Left renal cortex interstitium (tissue), 4 donors: Measurements from ENCODE around the gene CEP57L1. TPM values are rescaled to one million over a fixed set of nuclear protein-coding genes. Genes with fewer than 3 reads are reported as not detected.
"Not testable (repeated sequence)": the region's sequence is repeated elsewhere in the genome, so short reads cannot be mapped to it uniquely, and the experiment has no call there.

Experiments used
- DNase-seq, 4 donors: peaks; one replicate each; pipeline ENCODE4 v3.0.0-alpha.2; 2013; ENCODE audit warnings: low read depth in 4 of 4, low spot score in 2 of 4, missing footprints in 1 of 4
- polyA plus RNA-seq, 4 donors: library from polyadenylated mRNA; unstranded; fragments of 120-200 nt; gene quantifications; one replicate each; pipeline ENCODE4 v1.2.1, GENCODE V29; 2013; ENCODE audit not compliant: insufficient read length in 4 of 4

CEP57L1 gene
- polyA plus RNA-seq, 4 donors = 20.1 to 28.9 (median 26.9) TPM

DNA sequence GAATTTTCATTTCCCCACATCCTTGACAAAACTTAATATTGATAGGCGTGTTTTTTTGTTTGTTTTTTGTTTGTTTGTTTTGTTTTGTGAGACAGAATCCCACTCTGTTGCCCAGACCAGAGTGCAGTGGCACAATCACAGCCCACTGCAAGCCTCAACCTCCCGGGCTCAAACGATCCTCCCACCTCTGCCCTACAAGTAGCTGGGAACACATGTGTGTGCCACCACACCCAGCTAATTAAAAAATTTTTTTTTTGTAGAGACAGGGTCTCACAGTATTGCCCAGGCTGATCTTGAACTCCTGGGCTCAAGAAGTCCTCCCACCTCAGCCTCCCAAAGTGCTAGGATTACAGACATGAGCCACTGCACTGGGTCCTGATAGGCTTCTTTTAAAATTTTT lies 9.2 kb downstream of the CEP57L1 start:
- DNase-seq = no peak

DNA sequence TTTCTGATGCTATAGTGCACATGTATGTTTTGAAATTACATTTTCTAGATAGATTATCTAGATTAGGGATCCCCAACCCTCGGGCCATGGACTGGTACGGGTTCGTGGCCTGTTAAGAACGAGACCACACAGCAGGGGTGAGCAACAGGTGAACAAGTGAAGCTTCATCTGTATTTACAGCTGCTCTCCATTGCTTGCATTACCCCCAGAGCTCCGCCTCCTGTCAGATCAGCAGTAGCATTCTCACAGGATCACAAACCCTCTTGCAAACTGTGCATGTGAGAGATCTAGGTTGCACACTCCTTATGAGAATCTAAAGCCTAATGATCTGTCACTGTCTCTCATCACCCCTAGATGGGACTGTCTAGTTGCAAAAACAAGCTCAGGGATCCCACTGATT lies 10.4 kb downstream of the CEP57L1 start:
- no peak for DNase-seq

DNA sequence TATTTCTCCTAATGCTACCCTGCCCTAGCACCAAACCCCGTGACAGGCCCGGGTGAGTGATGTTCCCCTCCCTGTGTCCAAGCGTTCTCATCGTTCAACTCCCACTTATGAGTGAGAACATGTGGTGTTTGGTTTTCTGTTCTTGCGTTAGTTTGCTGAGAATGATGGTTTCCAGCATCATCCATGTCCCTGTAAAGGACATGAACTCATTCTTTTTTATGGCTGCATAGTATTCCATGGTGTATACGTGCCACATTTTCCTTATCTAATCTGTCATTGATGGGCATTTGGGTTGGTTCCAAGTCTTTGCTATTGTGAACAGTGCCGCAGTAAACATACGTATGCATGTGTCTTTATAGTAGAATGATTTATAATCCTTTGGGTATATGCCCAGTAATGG lies 14.4 kb downstream of the CEP57L1 start:
- DNase-seq = not testable (repeated sequence)

DNA sequence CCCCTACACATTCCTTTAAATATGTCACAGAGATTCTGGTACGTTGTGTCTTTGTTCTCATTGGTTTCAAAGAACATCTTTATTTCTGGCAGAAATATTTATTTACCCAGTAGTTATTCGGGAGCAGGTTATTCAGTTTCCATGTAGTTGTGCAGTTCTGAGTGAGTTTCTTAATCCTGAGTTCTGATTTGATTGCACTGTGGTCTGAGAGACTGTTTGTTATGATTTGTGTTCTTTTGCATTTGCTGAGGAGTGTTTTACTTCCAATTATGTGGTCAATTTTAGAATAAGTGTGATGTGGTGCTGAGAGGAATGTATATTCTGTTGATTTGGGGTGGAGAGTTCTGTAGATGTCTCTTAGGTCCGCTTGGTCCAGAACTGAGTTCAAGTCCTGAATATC lies 17.4 kb downstream of the CEP57L1 start:
- not testable (repeated sequence) for DNase-seq

DNA sequence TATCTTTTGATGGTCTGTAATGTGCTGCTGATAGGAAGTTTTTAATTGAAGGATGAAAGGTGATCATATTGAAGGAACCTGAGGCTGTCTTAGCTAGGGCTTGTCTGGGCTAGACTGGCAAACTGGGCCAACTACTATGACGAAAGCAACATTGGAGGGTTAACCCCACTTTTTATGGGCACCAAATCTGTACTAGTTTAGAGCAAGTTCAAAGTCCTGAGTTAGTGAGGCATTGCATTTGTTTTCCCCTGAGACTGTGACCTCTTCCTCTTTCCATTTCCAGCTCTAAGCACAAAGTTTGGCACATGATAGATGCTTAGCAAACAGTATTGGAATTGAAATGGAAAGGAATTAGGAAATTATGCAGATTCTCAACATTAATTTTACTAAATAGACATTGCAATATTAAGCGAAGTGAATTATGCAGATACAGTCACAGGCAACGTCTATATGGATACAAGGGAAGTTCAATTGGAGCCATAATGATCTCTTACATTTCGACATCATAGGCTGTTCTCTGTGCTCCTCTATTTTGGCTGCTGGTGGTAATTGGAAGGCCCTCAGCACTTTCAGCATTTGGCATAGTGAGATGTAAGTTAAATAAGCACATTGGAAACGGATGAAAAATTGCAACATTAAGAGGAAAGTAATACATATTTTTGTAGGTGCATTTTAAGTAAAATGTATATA lies 22.2 kb downstream of the CEP57L1 start:
- no peak for DNase-seq

DNA sequence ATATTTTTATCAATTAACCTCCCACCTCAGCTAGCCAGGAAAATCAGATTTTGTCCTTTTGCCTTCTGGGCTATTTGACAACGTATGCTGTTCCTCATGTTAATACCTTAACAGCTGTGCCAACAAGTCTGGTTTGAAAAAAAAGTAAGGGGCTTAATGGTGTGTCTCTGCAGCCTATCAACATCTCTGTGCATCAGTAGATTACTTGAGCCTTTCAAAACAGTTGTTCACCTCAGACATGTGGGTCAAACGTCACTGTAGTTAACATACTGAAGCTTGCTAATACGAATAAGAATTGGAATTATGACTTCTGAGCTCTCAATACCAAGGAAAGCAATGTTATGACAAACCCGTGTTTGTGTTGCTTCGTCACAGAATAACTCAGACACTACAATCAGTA lies 23.0 kb downstream of the CEP57L1 start:
- DNase-seq = no peak

DNA sequence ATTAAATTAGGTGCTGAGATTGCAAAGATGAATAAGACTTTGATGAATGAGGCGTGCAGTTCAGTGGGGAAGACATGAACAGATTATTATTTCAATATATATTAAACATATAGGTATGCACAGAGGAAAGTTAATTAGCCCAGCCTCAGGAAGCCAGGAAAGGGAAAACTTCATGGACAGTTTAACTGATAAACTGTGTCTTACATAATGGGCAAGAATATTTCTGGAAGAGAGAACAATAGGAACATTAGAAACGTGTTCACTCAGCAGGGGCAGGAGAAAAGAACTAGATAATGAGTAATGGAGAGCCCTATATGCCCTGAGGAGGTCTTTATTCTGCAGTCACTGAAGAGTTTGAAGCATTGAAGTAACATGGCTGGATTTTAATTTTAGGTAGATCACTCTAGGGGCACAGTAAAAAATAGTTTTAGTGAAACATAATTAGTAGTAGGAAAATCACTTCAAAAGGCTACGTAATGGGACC lies 23.6 kb downstream of the CEP57L1 start:
- no peak for DNase-seq

DNA sequence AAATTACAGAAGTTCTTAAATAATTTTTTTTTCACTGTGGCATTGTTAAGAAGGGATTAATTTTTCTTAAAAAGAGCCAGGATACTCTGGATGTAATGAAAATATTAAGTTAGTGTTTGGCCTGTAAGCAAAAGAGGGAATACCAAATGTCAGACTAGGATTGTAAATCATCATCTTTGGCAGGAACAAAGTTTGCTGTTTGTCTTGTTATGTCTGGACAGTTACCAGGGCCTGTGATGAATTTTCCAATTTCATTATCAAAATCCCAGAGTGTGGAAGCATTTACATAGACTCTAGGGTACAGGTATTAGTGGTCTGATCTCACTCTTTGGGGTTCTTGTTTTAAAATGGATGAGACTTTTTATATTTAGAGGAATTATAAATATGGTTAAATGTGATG lies 26.1 kb downstream of the CEP57L1 start:
- DNase-seq = no peak

DNA sequence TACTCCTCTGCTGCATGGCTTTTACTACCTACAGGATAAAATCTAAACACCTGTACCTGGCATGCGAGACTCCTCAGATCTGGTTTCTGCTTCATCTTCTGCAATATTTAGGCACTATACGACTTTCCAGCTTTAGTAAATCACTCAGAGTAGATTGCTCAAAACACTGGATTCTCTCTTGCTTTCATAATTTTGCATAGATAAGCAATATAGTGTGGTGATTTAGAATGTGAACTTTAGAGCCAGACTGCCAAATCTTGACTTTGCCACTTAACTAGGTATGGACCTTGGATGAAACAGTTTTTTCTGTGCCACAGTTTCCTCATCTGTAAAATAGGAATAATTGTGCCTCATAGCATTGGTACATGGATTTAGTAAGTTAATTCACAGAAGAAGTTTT lies 28.9 kb downstream of the CEP57L1 start:
- DNase-seq = no peak

DNA sequence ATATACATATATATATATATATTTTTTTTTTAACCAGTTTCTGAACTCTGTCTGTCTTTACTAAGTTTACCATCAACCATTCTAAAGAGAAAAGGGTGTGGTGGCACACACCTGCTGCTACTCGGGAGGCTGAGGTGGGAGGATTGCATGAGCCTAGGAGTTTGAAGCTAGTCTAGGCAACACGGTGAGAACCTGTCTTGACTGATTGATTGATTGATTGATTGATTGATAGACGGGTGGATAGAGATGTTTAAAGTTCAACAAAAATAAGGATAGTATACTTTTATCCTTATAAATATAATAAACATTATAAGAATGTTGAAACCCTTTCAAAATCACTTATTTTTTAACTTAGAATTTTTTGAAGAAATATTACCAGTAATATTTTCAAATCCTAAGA lies 30.2 kb downstream of the CEP57L1 start:
- no peak for DNase-seq

DNA sequence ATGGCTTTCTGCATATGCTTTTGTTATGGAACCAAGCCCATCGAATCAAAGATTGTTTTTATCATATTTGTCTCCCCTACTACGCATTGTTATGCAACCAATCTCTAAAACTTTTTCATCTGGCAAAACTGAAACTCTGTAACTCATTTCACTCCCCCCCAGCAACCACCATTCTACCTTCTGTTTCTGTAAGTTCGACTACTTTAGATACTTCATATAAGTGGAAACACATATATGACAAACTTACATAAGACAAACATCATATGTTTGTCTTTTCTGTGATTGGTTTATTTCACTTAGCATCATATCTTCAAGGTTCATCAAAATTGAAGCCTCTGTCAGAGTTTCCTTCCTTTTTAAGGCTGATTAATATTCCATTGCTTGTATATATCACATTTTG lies 34.8 kb downstream of the CEP57L1 start:
- DNase-seq = no peak

DNA sequence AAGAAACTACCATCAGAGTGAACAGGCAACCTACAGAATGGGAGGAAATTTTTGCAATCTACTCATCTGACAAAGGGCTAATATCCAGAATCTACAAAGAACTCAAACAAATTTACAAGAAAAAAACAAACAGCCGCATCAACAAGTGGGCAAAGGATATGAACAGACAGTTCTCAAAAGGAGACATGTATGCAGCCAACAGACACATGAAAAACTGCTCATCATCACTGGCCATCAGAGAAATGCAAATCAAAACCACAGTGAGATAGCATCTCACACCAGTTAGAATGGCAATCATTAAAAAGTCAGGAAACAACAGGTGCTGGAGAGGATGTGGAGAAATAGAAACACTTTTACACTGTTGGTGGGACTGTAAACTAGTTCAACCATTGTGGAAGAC lies 40.3 kb downstream of the CEP57L1 start:
- DNase-seq = not testable (repeated sequence)

DNA sequence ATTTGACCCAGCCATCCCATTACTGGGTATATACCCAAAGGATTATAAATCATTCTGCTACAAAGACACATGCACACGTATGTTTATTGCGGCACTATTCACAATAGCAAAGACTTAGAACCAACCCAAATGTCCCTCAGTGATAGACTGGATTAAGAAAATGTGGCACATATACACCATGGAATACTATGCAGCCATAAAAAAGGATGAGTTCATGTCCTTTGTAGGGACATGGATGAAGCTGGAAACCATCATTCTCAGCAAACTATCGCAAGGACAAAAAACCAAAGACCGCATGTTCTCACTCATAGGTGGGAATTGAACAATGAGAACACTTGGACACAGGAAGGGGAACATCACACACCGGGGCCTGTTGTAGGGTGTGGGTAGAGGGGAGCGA lies 40.7 kb downstream of the CEP57L1 start:
- DNase-seq = not testable (repeated sequence)

DNA sequence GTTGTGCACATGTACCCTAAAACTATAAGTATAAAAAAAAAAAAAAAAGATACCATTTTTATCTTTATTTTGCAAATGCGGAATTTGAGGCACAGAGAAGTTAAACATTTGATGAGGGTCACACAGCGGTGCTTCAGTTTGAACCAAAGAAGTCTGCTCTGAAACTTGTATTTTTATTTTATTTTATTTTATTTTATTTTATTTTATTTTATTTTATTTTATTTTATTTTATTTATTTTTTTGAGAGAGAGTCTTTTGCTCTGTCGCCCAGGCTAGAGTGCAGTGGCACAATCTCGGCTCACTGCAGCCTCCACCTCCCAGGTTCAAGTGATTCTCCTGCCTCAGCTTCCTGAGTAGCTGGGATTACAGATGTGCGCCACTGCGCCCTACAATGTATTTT lies 41.2 kb downstream of the CEP57L1 start:
- DNase-seq = not testable (repeated sequence)

DNA sequence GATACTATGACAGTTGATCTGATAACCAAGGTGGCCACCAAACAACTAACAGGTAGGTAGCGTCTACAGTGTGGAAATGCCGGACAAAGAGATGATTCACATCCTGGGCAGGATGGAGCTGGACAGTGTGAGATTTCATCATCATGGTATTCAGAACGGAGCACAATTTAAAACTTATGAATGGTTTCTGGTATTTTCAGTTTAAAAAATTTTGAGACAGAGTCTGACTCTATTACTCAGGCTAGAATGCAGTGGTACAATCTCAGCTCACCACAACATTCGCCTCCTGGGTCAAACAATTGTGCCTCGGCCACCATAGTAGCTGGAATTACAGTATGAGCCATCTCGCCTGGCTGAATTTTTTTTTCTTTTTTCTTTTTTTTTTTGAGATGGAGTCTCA lies 43.8 kb downstream of the CEP57L1 start:
- DNase-seq = no peak

DNA sequence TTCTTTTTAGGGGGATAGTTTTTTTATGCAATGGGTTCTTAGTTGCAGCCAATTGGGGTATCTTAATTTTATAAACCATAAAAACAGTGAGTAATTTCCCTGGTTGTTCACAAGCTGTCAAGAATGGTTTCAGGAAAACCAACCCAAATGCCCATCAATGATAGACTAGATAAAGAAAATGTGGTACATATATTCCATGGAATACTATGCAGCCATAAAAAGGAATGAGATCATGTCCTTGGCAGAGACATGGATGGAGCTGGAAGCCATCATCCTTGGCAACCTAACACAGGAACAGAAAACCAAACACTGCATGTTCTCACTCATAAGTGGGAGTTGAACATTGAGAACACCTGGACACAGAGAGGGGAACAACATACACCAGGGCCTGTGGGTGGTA lies 46.8 kb downstream of the CEP57L1 start:
- DNase-seq = not testable (repeated sequence)

DNA sequence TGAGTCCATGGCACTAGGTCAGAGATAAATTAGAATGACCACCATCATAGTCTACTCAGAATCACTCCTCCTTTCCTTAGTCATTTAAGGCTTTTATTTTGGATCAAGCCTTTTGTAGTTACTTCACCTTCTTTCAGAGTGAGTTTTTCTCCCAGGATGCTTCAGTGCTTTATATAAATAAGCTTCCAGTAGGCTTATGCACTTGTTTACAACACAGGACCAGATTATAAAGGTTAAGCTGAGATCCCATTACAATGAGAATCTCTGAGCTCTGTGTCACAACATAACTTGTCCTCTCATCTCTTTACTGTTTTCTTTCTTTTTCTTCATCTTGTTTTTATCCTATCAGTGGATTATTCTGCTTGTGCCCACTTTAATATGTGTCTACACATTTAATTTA lies 47.9 kb downstream of the CEP57L1 start:
- DNase-seq = no peak

DNA sequence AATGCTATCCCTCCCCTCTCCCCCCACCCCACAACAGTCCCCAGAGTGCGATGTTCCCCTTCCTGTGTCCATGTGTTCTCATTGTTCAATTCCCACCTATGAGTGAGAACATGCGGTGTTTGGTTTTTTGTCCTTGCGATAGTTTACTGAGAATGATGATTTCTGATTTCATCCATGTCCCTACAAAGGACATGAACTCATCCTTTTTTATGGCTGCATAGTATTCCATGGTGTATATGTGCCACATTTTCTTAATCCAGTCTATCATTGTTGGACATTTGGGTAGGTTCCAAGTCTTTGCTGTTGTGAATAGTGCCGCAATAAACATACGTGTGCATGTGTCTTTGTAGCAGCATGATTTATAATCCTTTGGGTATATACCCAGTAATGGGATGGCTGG lies 52.9 kb downstream of the CEP57L1 start:
- DNase-seq = not testable (repeated sequence)

DNA sequence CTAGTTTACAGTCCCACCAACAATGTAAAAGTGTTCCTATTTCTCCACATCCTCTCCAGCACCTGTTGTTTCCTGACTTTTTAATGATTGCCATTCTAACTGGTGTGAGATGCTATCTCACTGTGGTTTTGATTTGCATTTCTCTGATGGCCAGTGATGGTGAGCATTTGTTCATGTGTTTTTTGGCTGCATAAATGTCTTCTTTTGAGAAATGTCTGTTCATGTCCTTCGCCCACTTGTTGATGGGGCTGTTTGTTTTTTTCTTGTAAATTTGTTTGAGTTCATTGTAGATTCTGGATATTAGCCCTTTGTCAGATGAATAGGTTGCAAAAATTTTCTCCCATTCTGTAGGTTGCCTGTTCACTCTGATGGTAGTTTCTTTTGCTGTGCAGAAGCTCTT lies 53.4 kb downstream of the CEP57L1 start:
- not testable (repeated sequence) for DNase-seq

DNA sequence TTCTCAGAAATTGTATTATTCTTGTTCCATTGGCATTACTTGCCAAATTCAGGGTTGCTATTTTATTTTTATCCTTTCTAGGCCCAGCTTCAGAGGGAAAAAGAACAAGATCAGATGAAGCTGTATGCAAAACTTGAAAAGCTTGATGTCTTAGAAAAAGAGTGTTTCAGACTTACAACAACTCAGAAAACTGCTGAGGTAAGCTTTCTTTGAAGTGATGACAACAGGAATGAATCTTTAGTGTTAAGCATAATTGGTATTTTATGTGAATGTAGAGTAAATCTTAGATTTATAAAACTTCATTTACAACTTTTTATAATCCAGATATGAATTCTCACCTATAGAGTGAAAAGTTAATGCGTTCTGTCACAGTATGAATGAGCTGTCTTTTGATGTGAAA lies 58.4 kb downstream of the CEP57L1 start:
- DNase-seq = no peak

DNA sequence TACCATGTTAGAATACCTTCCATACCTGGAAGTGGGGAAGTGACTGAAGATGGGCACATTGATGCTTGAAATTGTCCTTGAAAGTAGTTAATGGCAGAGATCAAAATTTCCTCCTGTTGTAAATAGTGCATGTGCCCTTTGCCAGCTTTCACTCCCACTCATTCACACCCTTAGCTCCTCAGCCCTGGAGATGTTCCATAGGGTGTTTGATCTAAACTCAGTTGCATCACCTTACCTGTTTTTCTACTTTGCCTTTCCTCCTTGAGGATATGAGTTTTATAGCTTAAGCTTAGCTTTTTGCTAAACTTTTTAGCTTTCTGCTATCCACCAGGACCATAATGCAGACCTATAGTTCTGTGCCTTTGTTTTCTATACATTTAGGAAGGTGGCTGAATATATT lies 69.0 kb downstream of the CEP57L1 start:
- DNase-seq = no peak

DNA sequence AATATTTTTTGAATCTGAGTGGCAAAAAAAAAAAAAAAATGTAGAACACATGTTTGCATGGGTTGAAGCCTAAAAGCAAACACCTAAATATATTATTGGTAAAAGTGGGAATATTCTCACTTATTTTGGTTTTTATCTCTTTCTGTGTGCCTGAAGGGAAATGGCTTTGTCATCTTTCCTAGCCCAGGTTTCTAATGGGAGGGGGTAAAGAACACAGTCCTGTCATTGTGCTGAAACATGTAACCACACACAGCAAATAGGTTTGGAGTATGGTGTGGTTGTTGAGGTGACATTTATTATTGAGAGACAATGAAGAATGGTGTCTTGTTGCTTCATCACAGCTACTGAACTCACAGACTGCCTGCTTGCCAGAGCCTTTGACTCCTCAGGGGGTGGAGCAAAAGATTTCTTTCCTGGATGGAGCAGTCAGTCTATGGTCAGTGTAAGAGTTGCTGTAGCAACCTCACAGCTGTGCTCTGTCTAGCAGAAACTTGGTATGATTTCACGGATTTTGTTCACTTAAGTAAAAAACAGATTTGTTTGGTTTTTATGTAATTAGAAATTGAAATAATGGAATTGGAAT lies 70.2 kb downstream of the CEP57L1 start:
- DNase-seq = peak in 3 of 4 donors; percentile 37 to 56 (median 41)
